ENCODE data around the gene CUEDC1. TPM values are rescaled to one million over a fixed set of nuclear protein-coding genes. Genes with fewer than 3 reads are reported as not detected.

The CUEDC1 gene
- total RNA-seq, 1 donor from 2014 or later, result 37.0 TPM

DNA sequence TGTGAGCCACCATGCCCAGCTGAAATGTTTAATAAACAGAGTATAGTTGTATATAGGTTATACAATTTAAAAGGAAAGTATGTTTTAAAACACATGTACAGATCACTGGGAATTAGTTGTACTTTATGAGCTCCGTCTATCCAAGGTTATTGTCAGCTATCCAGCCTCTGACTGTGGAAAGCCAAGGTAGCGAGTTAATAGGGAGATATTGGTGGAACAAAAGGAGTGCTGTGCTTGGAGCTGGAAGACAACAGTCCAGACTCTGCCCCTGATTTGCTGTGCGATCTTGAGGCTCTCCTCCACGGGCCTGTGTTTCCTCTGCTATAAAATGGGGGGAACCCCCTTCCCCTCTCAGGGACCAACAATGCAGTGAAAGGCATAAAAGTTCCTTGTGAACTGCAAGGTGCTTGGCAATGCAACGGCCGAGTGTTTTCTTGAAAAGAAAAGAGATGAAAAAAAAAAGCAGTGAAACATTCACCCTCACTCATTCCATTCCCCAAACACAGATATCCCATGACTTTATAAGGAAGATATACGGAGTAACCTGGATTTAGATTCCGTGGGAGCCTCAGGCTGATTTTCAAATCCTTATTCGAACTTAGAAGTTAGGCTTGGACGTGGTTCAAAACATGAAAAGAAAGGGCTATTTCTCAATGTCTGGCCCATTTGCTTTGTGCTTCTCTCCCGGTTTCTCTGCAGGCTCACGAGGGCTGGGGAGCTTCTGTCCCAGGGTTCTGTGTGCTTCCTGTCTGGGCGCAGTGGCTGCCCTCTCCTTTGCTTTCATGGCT is 34.1 kb downstream of the CUEDC1 start:
- no peak for DNase-seq (ENCODE audit: low spot score in 2 of 2, unreplicated experiment in 2 of 2)
- no peak overlapping the region for H3K4me3 Mint-ChIP-seq
- H3K27ac Mint-ChIP-seq, result peak overlapping the region; percentile 96
- TF ChIP-seq, protein P1, sequence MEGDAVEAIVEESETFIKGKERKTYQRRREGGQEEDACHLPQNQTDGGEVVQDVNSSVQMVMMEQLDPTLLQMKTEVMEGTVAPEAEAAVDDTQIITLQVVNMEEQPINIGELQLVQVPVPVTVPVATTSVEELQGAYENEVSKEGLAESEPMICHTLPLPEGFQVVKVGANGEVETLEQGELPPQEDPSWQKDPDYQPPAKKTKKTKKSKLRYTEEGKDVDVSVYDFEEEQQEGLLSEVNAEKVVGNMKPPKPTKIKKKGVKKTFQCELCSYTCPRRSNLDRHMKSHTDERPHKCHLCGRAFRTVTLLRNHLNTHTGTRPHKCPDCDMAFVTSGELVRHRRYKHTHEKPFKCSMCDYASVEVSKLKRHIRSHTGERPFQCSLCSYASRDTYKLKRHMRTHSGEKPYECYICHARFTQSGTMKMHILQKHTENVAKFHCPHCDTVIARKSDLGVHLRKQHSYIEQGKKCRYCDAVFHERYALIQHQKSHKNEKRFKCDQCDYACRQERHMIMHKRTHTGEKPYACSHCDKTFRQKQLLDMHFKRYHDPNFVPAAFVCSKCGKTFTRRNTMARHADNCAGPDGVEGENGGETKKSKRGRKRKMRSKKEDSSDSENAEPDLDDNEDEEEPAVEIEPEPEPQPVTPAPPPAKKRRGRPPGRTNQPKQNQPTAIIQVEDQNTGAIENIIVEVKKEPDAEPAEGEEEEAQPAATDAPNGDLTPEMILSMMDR (IDR thresholded peaks at IDR 0.05; ENCODE audit: unreplicated experiment), result no peak
- H3K27me3 Mint-ChIP-seq (ENCODE audit: low read depth), result no peaks in the 10 kb centered on the region
- H3K4me1 Mint-ChIP-seq, result peaks cover 59% of the 10 kb centered on the region
- H3K9me3 Mint-ChIP-seq, result no peaks in the 10 kb centered on the region
- peaks cover 2% of the 10 kb centered on the region for H3K36me3 Mint-ChIP-seq

DNA sequence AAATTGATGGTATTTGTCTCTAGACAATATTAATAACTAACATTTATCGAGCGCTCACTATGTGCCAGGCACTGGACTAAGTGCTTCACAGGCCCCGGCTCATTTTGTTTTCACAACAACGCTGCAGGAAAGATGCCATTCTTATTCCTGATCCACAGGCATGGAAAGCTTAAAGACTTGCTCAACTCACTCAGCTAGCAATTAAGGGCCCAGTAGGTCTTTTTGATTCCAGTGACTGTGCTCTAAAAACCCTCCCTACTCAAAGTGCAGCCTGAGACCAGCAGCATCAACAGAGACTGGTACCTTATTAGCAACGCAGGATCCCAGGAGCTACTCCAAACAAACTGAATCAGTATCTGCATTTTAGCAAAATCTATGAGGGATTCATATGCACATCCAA is 35.3 kb downstream of the CUEDC1 start:
- no peaks in the 10 kb centered on the region for H3K9me3 Mint-ChIP-seq
- DNase-seq (ENCODE audit: low spot score in 2 of 2, unreplicated experiment in 2 of 2), result no peak
- TF ChIP-seq, protein P1 (IDR thresholded peaks at IDR 0.05; ENCODE audit: unreplicated experiment), result no peak
- no peaks in the 10 kb centered on the region for H3K27me3 Mint-ChIP-seq (ENCODE audit: low read depth)
- peaks cover 64% of the 10 kb centered on the region for H3K4me1 Mint-ChIP-seq
- peaks cover 2% of the 10 kb centered on the region for H3K36me3 Mint-ChIP-seq
- H3K27ac Mint-ChIP-seq, result peak overlapping the region; percentile 86
- no peak overlapping the region for H3K4me3 Mint-ChIP-seq

DNA sequence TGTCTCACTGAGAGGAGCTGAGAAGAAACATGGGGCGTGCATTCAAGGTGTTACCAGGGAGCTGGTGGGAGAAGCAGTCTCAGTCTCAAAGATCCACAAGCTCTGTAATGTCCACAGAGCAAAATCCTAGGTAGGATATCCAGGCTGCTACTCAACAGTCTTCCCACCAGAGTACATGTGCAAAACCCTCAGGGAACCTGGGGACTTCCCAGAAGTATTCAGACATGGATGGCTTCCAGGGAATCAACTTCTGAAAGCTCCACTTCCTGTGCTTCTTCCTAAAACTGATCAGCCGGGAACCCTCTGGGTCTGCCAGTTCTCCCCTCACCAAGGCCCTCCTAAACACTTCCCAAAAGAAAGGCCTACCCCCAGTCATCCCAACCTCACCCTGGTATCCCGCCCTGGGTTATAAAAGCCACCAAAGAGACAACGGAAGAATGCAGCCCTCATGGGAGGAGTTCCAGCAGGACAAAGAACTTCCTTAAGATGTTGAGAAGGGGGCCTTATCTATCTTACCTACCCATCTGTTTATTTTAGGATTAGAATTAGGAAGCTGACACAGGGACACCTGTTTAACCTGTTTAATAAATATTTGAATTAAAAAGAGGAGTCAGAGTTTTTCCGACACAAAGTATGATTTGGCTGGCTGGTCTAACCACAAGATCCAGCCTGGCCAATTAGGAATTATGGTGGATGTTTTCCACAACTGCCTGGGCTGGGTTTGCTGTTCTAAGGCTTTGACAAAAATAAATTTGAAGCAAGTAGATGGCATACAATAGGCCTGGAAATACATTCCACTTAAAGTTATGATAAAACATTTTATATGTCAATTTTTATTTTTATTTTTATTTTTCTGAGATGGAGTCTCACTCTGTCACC is 37.0 kb downstream of the CUEDC1 start:
- Mint-ChIP-seq H3K4me3 (no peak overlapping the region), H3K27ac (peak overlapping the region; percentile 82), H3K36me3 (no peaks in the 10 kb centered on the region), H3K9me3 (no peaks in the 10 kb centered on the region), H3K27me3 (ENCODE audit: low read depth) (no peaks in the 10 kb centered on the region), H3K4me1 (peaks cover 71% of the 10 kb centered on the region)
- no peak for DNase-seq (ENCODE audit: low spot score in 2 of 2, unreplicated experiment in 2 of 2)
- TF ChIP-seq, protein P1 (IDR thresholded peaks at IDR 0.05; ENCODE audit: unreplicated experiment), result no peak

DNA sequence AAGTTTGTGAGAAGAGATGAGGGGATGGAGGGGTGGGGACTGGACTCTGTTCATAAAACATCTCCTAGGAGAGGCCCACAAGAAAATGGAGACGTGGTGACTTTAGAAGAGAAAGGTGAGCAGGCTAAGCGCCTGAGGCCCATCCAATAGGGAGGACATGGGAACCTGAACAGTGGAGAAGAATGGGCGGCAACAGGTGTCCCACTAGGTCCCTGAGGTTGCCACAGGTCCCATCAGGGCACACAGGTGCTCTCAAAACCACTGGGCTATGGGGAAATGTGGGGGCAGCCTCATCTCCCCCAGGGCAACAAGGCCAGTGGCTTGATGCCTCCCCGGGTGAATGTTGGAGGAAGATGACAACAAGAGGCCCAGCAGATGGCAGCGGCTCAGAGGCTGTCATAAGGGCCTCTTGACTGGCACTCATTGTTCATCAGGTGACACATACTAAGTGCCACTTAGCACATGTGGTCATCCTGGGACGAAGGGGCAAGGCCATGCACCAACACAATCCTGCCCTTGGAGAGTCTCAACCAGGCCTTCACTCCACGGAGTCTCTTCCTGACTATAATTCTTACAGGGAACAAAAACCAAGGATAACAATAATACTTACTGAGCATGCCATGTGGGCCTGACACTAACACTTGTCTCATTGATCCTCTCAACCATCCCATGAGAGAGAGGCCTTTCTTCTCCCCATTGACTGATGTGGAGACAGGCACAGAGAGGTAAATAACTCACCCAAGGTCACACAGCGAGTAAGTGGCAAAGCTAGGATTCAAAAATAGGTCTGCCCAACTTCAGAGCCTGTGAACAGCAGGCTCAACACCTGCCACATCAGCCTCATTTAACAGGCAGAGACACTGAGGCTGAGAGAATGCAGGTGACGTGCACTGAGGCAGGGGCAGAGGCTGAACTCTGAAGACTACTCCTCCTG is 38.0 kb downstream of the CUEDC1 start:
- Mint-ChIP-seq H3K9me3 (no peaks in the 10 kb centered on the region), H3K4me3 (no peak overlapping the region), H3K27me3 (ENCODE audit: low read depth) (no peaks in the 10 kb centered on the region), H3K27ac (peak overlapping the region; percentile 82), H3K36me3 (no peaks in the 10 kb centered on the region), H3K4me1 (peaks cover 70% of the 10 kb centered on the region)
- DNase-seq (ENCODE audit: low spot score in 2 of 2, unreplicated experiment in 2 of 2), result no peak
- TF ChIP-seq, protein P1 (IDR thresholded peaks at IDR 0.05; ENCODE audit: unreplicated experiment), result no peak

All from mesothelial cell of epicardium (in vitro differentiated cells).